ENCODE results near the gene CRYBB3. TPM values are rescaled to one million over a fixed set of nuclear protein-coding genes. Genes with fewer than 3 reads are reported as not detected.

The CRYBB3 gene
- total and polyA plus RNA-seq, 9 of the 15 experiments (the other 6 are each of a cell fraction or from before 2014, with no cell fraction given), result not detected

DNA sequence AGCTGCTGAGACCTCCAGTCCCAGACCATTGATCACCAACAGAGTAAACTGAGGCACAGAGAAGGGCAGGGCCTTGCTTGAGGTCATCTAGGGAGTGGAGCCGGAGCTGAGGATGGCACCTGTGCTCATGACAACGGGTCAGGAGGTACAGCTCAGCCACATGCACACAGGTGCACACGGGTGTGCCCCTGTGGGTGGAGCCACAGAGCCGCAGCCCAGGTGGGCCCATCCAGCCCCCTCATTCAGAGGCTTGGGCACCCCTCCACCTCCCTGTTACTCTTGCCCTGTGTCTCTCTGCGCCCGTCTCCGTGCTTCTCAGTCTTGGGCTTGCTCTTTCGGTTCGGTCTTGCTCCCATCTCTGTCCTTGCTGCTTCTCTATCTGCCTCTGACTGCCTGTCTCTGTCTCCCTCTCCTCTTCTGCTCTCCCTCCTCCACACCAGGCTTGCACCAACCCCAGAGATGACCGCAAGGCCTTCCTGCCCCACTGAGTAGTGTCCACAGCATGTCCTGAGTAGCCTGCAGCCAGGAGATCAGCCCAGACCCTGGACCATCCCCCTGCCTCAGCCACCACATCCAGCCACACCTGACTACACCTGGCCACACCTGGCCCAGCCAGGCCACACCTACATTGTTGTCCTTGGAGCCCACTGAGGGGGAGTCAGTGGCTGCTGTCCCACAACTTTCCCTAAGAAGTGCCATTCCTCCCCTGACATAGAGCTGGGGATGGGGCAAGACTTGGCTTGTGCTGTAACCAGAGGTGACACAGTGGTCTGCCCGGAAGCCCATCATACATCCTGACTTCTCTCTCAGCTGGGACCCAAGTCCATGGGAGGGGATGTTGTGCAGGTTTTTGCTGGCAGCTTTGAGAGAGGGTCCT is 39.3 kb upstream of the CRYBB3 start:
- no peak for FAIRE-seq
- ChIA-PET CTCF (ENCODE audit: low intra/inter-chr PET ratio) (no interaction called here), POLR2A (interaction anchor here (0.7 kb wide), 1 partner anchor 1766 kb away, joined by 3 read pairs; no protein-coding TSS in a partner anchor)
- no peak overlapping the region for H2AFZ ChIP-seq (ENCODE audit: low read depth, low read length)
- H3K4me3 ChIP-seq, result no peak overlapping the region
- no peaks in the 10 kb centered on the region for H3K79me2 ChIP-seq (ENCODE audit: control insufficient read depth, insufficient read depth, low read length)
- no peaks in the 10 kb centered on the region; a peak in 1 of 5 replicates for H3K27me3 ChIP-seq (ENCODE audit: control insufficient read depth in 2 of 2, insufficient read depth in 2 of 2, low read length in 2 of 2)
- H3K9ac ChIP-seq (ENCODE audit: insufficient read depth in 1 of 2, low read depth in 2 of 2, low read length in 2 of 2), result no peak overlapping the region
- intact Hi-C loops (cut with micrococcal nuclease), result no loop called here
- in situ Hi-C loops (cut with MboI), result no loop called here
- H4K20me1 ChIP-seq (replicated peaks; ENCODE audit: control insufficient read depth, insufficient read depth, low read length), result no peaks in the 10 kb centered on the region; the same call in 1 of the 2 replicates
- no peaks in the 10 kb centered on the region for H3K4me1 ChIP-seq (replicated peaks in 1 of 2; ENCODE audit: control insufficient read depth in 2 of 2, insufficient read depth in 2 of 2, low read length in 2 of 2)
- H3K4me2 ChIP-seq (ENCODE audit: insufficient read depth, low read length), result no peak overlapping the region
- no peaks in the 10 kb centered on the region for H3K9me3 ChIP-seq (replicated peaks; ENCODE audit: control insufficient read depth, insufficient read depth, low read depth, low read length)
- no peak for ATAC-seq
- DNase-seq (ENCODE audit: extremely low read depth in 1 of 4, low spot score in 3 of 4), result no peak
- H3K36me3 ChIP-seq (ENCODE audit: control insufficient read depth, insufficient read depth, low read length), result no peaks in the 10 kb centered on the region
- no peaks in the 10 kb centered on the region for H3K9me1 ChIP-seq (ENCODE audit: control insufficient read depth, insufficient read depth, low read length)
- 0% methylated on average over 5 of the region's 11 CpGs for WGBS (ENCODE audit: insufficient coverage, low coverage, missing lambda C conversion rate)
- no TSS peak for BruUV-seq (replicated peaks)
- H3K27ac ChIP-seq (ENCODE audit: extremely low read depth, low read depth, low read length), result no peak overlapping the region
- TF ChIP-seq NCOA1 (IDR thresholded peaks at IDR 0.05; ENCODE audit: low read depth) (no peak), ZC3H8 (IDR thresholded peaks at IDR 0.05) (no peak), MIER1 (IDR thresholded peaks at IDR 0.05; ENCODE audit: low read depth) (no peak), ZFP1 (CRISPR knock-in tag; IDR thresholded peaks at IDR 0.05) (no peak), STAT5A (IDR thresholded peaks at IDR 0.05; ENCODE audit: borderline replicate concordance, low read length) (no peak), NCOA6 (IDR thresholded peaks at IDR 0.05) (no peak), KDM2B (CRISPR knock-in tag; IDR thresholded peaks at IDR 0.05) (no peak), ZBTB49 (CRISPR knock-in tag; IDR thresholded peaks at IDR 0.05; ENCODE audit: borderline replicate concordance) (no peak), NR2F6 (CRISPR knock-in tag; IDR thresholded peaks at IDR 0.05) (no peak), ZEB2 (IDR thresholded peaks at IDR 0.05) (no peak), ZSCAN29 (IDR thresholded peaks at IDR 0.05) (no peak)
- TF ChIP-seq, protein P1, sequence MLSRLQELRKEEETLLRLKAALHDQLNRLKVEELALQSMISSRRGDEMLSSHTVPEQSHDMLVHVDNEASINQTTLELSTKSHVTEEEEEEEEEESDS (CRISPR knock-in tag; IDR thresholded peaks at IDR 0.05), result no peak
- TF ChIP-seq, protein P2, sequence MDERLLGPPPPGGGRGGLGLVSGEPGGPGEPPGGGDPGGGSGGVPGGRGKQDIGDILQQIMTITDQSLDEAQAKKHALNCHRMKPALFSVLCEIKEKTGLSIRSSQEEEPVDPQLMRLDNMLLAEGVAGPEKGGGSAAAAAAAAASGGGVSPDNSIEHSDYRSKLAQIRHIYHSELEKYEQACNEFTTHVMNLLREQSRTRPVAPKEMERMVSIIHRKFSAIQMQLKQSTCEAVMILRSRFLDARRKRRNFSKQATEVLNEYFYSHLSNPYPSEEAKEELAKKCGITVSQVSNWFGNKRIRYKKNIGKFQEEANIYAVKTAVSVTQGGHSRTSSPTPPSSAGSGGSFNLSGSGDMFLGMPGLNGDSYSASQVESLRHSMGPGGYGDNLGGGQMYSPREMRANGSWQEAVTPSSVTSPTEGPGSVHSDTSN (CRISPR knock-in tag; IDR thresholded peaks at IDR 0.05; ENCODE audit: low read depth), result no peak
- TF ChIP-seq, protein P2 (tag; conservative IDR thresholded peaks at IDR 0.05; ENCODE audit: low read depth), result no peak

All from K562 (cell line).